GM23248 (cell line): ENCODE measurements around the gene GOLT1B. TPM values are rescaled to one million over a fixed set of nuclear protein-coding genes. Genes with fewer than 3 reads are reported as not detected.

Source experiments
- DNase-seq: peaks from one replicate; pipeline ENCODE4 v3.0.0-alpha.2; 2015
- H2AFZ ChIP-seq: fragments of 200-600 bp; sonication (generic); 2 replicates; pipeline ENCODE4 v1.6.1; 2016; ENCODE audit warnings: antibody characterized with exemption
- H3F3A ChIP-seq: fragments of 200-600 bp; sonication (generic); 2 replicates; pipeline ENCODE4 v1.6.1; 2016; ENCODE audit warnings: mild to moderate bottlenecking, antibody characterized with exemption, mixed run types; ENCODE audit not compliant: insufficient read depth
- H3K27ac ChIP-seq: fragments of 200-600 bp; sonication (generic); 2 replicates; pipeline ENCODE4 v1.5.1; 2016; ENCODE audit warnings: mild to moderate bottlenecking
- H3K27me3 ChIP-seq: fragments of 200-600 bp; sonication (generic); replicated peaks from 2 replicates; pipeline ENCODE4 v1.6.1; 2016; ENCODE audit warnings: mild to moderate bottlenecking; ENCODE audit not compliant: insufficient read depth
- H3K36me3 ChIP-seq: fragments of 200-600 bp; sonication (generic); 2 replicates; pipeline ENCODE4 v1.6.1; 2016; ENCODE audit warnings: low read depth, mild to moderate bottlenecking
- H3K4me1 ChIP-seq: fragments of 200-600 bp; sonication (generic); 2 replicates; pipeline ENCODE4 v1.6.1; 2016; ENCODE audit warnings: mild to moderate bottlenecking; ENCODE audit not compliant: insufficient read depth
- H3K4me2 ChIP-seq: fragments of 200-600 bp; sonication (generic); one replicate; pipeline ENCODE4 v1.6.1; 2016; ENCODE audit warnings: mild to moderate bottlenecking; ENCODE audit not compliant: unreplicated experiment
- H3K4me3 ChIP-seq: fragments of 200-600 bp; sonication (generic); 2 replicates; pipeline ENCODE4 v1.5.1; 2016; ENCODE audit warnings: mild to moderate bottlenecking
- H3K79me2 ChIP-seq: fragments of 200-600 bp; sonication (generic); 2 replicates; pipeline ENCODE4 v1.6.1; 2016; ENCODE audit warnings: mild to moderate bottlenecking; ENCODE audit not compliant: insufficient read depth
- H3K9ac ChIP-seq: fragments of 200-600 bp; sonication (generic); 2 replicates; pipeline ENCODE4 v1.6.1; 2016; ENCODE audit warnings: mild to moderate bottlenecking
- H3K9me2 ChIP-seq: fragments of 200-600 bp; sonication (generic); 2 replicates; pipeline ENCODE4 v1.6.1; 2016; ENCODE audit warnings: mixed run types, mild to moderate bottlenecking, moderate library complexity; ENCODE audit not compliant: insufficient read depth
- H3K9me3 ChIP-seq: fragments of 200-600 bp; sonication (generic); one replicate; pipeline ENCODE4 v1.6.1; 2017; ENCODE audit warnings: low read depth
- H4K20me1 ChIP-seq: fragments of 200-600 bp; sonication (generic); 2 replicates; pipeline ENCODE4 v1.6.0; 2016; ENCODE audit not compliant: insufficient read depth
- EZH2 ChIP-seq: fragments of 200-600 bp; sonication (generic); IDR thresholded peaks from 2 replicates; pipeline ENCODE4 v1.6.1; 2018; ENCODE audit warnings: antibody characterized with exemption, mild to moderate bottlenecking; ENCODE audit not compliant: insufficient read depth, poor library complexity, severe bottlenecking
- EZH2phosphoT487 ChIP-seq: fragments of 200-600 bp; sonication (generic); IDR thresholded peaks from 2 replicates; pipeline ENCODE4 v1.6.1; 2018; ENCODE audit warnings: antibody characterized with exemption, moderate library complexity, mild to moderate bottlenecking, low read depth; ENCODE audit not compliant: insufficient read depth
- WGBS, 2 experiments: methylation state at CpG; one replicate each; pipeline ENCODE4 v1.1.6; 2015 to 2017; ENCODE audit warnings: low lambda C conversion rate in 2 of 2, low coverage in 1 of 2; ENCODE audit errors: missing lambda C conversion rate in 2 of 2; 5-methylcytosine and 5-hydroxymethylcytosine counted together
- in situ Hi-C: fragments of 300-500 bp; cut with MboI; formaldehyde crosslinking; loops from 2 replicates; pipeline ENCODE4 v1.15.0; 2020
- polyA plus RNA-seq: library from polyadenylated mRNA; unstranded; fragments of >200 nt; fragmentation: Nextera tagmentation; extraction: Ambion mirVana; gene quantifications from 2 replicates; pipeline ENCODE4 v1.2.1, GENCODE V29; 2016
- total RNA-seq: library from RNA; depleted of rRNA; stranded (reverse); fragments of >200 nt; shearing (Covaris generic); gene quantifications from 2 replicates; pipeline ENCODE4 v1.2.3, GENCODE V29; 2014

The GOLT1B gene
- total and polyA plus RNA-seq, 2 experiments from 2014 or later, result 73.0 to 105 TPM

GRCh38 chr12:21528953-21529352 is 27.4 kb downstream of the GOLT1B start:
- Histone ChIP-seq H3K9ac (no peak overlapping the region), H4K20me1 (no peaks in the 10 kb centered on the region), H3K9me2 (no peaks in the 10 kb centered on the region), H3K4me2 (no peak overlapping the region), H3K27ac (no peak overlapping the region), H3K79me2 (no peaks in the 10 kb centered on the region), H3K36me3 (no peaks in the 10 kb centered on the region), H3K4me1 (no peaks in the 10 kb centered on the region), H2AFZ (no peak overlapping the region), H3K9me3 (no peaks in the 10 kb centered on the region), H3K4me3 (no peak overlapping the region), H3K27me3 (0 out of 2 replicates have a peak, but pooled peaks cover 5% of the 10 kb centered on the region), H3F3A (peaks cover 5% of the 10 kb centered on the region; the same call in 1 of the 2 replicates)
- WGBS, 2 experiments, result 95 to 97% methylated on average over 5 of the region's 5 CpGs
- no peak for DNase-seq
- TF ChIP-seq EZH2phosphoT487 (no peak), EZH2 (no peak)
- in situ Hi-C loops, result no loop called here

DNA sequence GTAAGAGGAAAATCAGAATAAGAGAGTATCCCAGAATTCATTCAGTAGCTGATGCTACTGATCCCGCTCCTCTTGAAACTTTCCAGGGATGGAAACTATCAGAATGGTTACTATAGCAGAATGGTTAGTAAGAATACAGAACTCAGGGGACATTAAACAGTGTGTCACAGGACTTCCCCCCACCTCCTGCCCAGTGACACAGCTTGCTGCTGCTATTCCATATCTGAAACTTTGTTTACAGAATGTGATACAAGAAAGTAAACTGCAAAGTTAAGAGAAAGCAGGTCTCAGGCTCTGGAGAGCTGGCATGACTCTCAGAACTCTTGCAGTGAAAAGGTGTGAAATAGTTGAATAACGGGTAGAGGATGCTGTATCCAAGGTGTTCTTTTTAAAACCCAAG is 27.9 kb downstream of the GOLT1B start:
- H3K79me2 ChIP-seq, result no peaks in the 10 kb centered on the region
- in situ Hi-C loops, result no loop called here
- no peak overlapping the region for H3K27ac ChIP-seq
- H3K9me3 ChIP-seq, result no peaks in the 10 kb centered on the region
- H3K4me2 ChIP-seq, result no peak overlapping the region
- H2AFZ ChIP-seq, result no peak overlapping the region
- 74 to 88% methylated on average over 2 of the region's 2 CpGs for WGBS, 2 experiments
- H4K20me1 ChIP-seq, result no peaks in the 10 kb centered on the region
- 0 out of 2 replicates have a peak, but pooled peaks cover 5% of the 10 kb centered on the region for H3K27me3 ChIP-seq
- H3K9ac ChIP-seq, result no peak overlapping the region
- no peaks in the 10 kb centered on the region for H3K36me3 ChIP-seq
- H3K9me2 ChIP-seq, result no peaks in the 10 kb centered on the region
- no peak for TF ChIP-seq EZH2phosphoT487
- TF ChIP-seq EZH2, result no peak
- no peak for DNase-seq
- no peaks in the 10 kb centered on the region for H3K4me1 ChIP-seq
- H3K4me3 ChIP-seq, result no peak overlapping the region
- peaks cover 5% of the 10 kb centered on the region; the same call in 1 of the 2 replicates for H3F3A ChIP-seq

GRCh38 chr12:21538061-21538653 is 36.6 kb downstream of the GOLT1B start:
- H3K9me3 ChIP-seq, result no peaks in the 10 kb centered on the region
- no peaks in the 10 kb centered on the region for H3K4me1 ChIP-seq
- no peak overlapping the region for H2AFZ ChIP-seq
- H4K20me1 ChIP-seq, result no peaks in the 10 kb centered on the region
- no peak overlapping the region for H3K4me3 ChIP-seq
- no peak overlapping the region for H3K4me2 ChIP-seq
- H3K79me2 ChIP-seq, result no peaks in the 10 kb centered on the region
- 89% methylated on average over 5 of the region's 5 CpGs for WGBS, 2 experiments
- no peaks in the 10 kb centered on the region for H3K9me2 ChIP-seq
- in situ Hi-C loops, result no loop called here
- no peak overlapping the region for H3K9ac ChIP-seq
- no peak for DNase-seq
- H3K36me3 ChIP-seq, result no peaks in the 10 kb centered on the region
- TF ChIP-seq EZH2 (no peak), EZH2phosphoT487 (no peak)
- no peak overlapping the region for H3K27ac ChIP-seq
- no peaks in the 10 kb centered on the region for H3F3A ChIP-seq
- no peaks in the 10 kb centered on the region for H3K27me3 ChIP-seq

DNA sequence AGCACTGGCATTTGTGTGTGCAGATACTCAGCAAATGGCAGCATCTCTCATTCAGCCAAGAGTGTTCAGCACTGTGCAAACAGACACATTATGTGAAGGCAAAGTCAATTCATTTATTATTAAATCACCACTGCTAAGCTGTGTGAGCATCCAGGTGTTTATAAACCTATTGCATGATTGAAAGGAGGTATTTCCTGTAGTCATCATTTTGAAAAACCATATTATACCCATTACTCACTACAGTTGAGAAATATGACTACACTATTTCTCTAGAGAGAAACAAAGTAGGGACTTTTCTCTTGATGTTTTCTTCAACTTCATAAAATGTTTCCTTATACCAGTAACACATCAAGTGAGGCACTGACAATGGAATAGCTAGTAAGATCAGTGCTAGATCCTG is 38.2 kb downstream of the GOLT1B start:
- Histone ChIP-seq H3K9me3 (no peaks in the 10 kb centered on the region), H3K4me1 (no peaks in the 10 kb centered on the region), H3F3A (no peaks in the 10 kb centered on the region), H3K27ac (no peak overlapping the region), H4K20me1 (no peaks in the 10 kb centered on the region), H3K27me3 (no peaks in the 10 kb centered on the region), H3K9me2 (no peaks in the 10 kb centered on the region), H3K4me3 (no peak overlapping the region), H3K4me2 (no peak overlapping the region), H3K79me2 (no peaks in the 10 kb centered on the region), H2AFZ (no peak overlapping the region), H3K9ac (no peak overlapping the region), H3K36me3 (no peaks in the 10 kb centered on the region)
- in situ Hi-C loops, result no loop called here
- TF ChIP-seq EZH2phosphoT487, result no peak
- no peak for DNase-seq

- H3K4me1 ChIP-seq, result no peaks in the 10 kb centered on the region
- H3K27ac ChIP-seq, result no peak overlapping the region
- no peak for TF ChIP-seq EZH2
- no peak for TF ChIP-seq EZH2phosphoT487
- no peaks in the 10 kb centered on the region for H3K9me2 ChIP-seq
- no peak for DNase-seq
- no peak overlapping the region for H3K4me3 ChIP-seq
- no peaks in the 10 kb centered on the region for H3F3A ChIP-seq
- no peaks in the 10 kb centered on the region for H3K36me3 ChIP-seq
- no peak overlapping the region for H3K9ac ChIP-seq
- 74 to 80% methylated on average over 6 of the region's 6 CpGs for WGBS, 2 experiments
- H4K20me1 ChIP-seq, result no peaks in the 10 kb centered on the region
- H3K27me3 ChIP-seq, result no peaks in the 10 kb centered on the region
- H3K9me3 ChIP-seq, result no peaks in the 10 kb centered on the region
- H3K4me2 ChIP-seq, result no peak overlapping the region
- H3K79me2 ChIP-seq, result no peaks in the 10 kb centered on the region
- H2AFZ ChIP-seq, result no peak overlapping the region
- in situ Hi-C loops, result no loop called here
Measured at GRCh38 chr12:21541773-21542172, 40.2 kb downstream of the GOLT1B start.
